Stomach smooth muscle (tissue), 2 donors: ENCODE results near the gene CUL2.

ENCODE experiments used
- H3K27ac ChIP-seq: one replicate; pipeline ENCODE4 v1.7.0; 2013; ENCODE audit warnings: mild to moderate bottlenecking, low read length, inconsistent platforms
- H3K27me3 ChIP-seq, 2 donors: one replicate each; pipeline ENCODE4 v1.7.0; 2013; ENCODE audit warnings: low read length in 2 of 2; ENCODE audit not compliant: insufficient read depth in 2 of 2, control insufficient read depth in 1 of 2
- H3K36me3 ChIP-seq, 2 donors: one replicate each; pipeline ENCODE4 v1.7.0; 2013; ENCODE audit warnings: low read length in 2 of 2; ENCODE audit not compliant: control insufficient read depth in 2 of 2, insufficient read depth in 2 of 2
- H3K4me1 ChIP-seq: one replicate; pipeline ENCODE4 v1.7.0; 2013; ENCODE audit warnings: low read length; ENCODE audit not compliant: control insufficient read depth, insufficient read depth
- H3K4me3 ChIP-seq, 2 donors: one replicate each; pipeline ENCODE4 v1.7.0; 2013; ENCODE audit warnings: low read length in 2 of 2
- H3K9ac ChIP-seq, 2 donors: one replicate each; pipeline ENCODE4 v1.7.0; 2013; ENCODE audit warnings: low read length in 2 of 2, mild to moderate bottlenecking in 1 of 2
- H3K9me3 ChIP-seq, 2 donors: one replicate each; pipeline ENCODE4 v1.7.0; 2013; ENCODE audit warnings: low read length in 2 of 2; ENCODE audit not compliant: control insufficient read depth in 2 of 2
- donor health status: healthy.
- donor health status: Pancreatic carcinoma.

The CUL2 gene

GRCh38 chr10:34966451-34966850 lies 123.7 kb downstream of the CUL2 start:
- no peaks in the 10 kb centered on the region for H3K36me3 ChIP-seq
- H3K27me3 ChIP-seq: no peaks in the 10 kb centered on the region
- no peak overlapping the region for H3K27ac ChIP-seq
- H3K4me3 ChIP-seq: no peak overlapping the region
- H3K9me3 ChIP-seq: no peaks in the 10 kb centered on the region
- H3K4me1 ChIP-seq: peaks cover 6% of the 10 kb centered on the region
- no peak overlapping the region for H3K9ac ChIP-seq

DNA sequence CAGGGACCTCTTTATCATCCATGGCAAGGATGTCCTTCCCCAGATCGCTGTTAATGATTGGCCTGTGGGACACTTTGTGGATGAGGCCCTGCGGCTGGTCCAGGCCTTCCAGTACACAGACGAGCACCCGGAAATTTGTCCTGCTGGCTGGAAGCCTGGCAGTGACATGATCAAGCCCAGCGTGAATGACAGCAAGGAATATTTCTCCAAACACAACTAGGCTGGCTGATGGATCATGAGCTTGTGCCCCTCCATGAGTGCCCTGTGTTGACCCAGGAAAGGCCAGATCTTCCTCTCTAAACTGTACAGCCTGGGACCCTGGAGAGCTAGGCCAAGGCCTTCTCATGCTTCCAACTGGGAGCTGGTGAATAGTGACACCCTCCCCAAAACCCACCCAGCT lies 124.1 kb downstream of the CUL2 start:
- Histone ChIP-seq H3K27me3 (no peaks in the 10 kb centered on the region), H3K36me3 (no peaks in the 10 kb centered on the region), H3K4me1 (peaks cover 6% of the 10 kb centered on the region), H3K9ac (no peak overlapping the region), H3K27ac (no peak overlapping the region), H3K9me3 (no peaks in the 10 kb centered on the region), H3K4me3 (no peak overlapping the region)

DNA sequence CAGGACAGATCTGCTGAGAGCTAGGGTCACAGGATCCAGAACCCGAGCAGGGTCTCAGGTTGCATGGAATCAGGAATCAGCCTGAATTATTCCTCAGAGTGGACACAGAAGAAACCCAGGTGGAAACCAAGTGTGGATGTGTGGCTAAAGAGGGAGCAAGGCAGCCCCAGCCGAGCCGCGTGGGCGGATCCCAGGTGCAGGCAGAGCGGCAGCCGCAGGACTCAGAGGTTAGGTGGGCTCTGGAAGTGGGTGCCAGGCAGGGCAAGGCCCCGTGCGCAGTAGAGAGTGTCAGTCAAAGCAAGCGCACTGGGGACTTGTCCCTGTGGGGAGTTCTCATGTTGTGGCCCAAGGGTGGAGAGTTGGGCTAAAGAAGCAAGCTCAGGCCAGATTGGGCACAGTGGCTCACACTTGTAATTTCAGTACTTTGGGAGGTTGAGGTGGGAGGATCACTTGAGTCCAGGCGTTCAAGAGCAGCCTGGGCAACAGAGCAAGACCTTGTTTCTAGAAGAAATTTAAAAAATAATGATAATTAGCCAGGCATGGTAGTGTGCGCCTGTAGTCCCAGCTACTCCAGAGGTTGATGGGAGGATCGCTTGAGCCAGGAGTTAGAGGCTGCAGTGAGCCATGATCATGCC lies 125.9 kb downstream of the CUL2 start:
- Histone ChIP-seq H3K9ac (no peak overlapping the region), H3K27me3 (no peaks in the 10 kb centered on the region), H3K36me3 (no peaks in the 10 kb centered on the region), H3K4me3 (no peak overlapping the region), H3K4me1 (peaks cover 6% of the 10 kb centered on the region), H3K27ac (no peak overlapping the region), H3K9me3 (no peaks in the 10 kb centered on the region)

GRCh38 chr10:34962866-34963265 lies 127.3 kb downstream of the CUL2 start:
- Histone ChIP-seq H3K27me3 (no peaks in the 10 kb centered on the region), H3K9ac (no peak overlapping the region), H3K9me3 (no peaks in the 10 kb centered on the region), H3K27ac (no peak overlapping the region), H3K4me3 (no peak overlapping the region), H3K36me3 (no peaks in the 10 kb centered on the region), H3K4me1 (peaks cover 6% of the 10 kb centered on the region)

DNA sequence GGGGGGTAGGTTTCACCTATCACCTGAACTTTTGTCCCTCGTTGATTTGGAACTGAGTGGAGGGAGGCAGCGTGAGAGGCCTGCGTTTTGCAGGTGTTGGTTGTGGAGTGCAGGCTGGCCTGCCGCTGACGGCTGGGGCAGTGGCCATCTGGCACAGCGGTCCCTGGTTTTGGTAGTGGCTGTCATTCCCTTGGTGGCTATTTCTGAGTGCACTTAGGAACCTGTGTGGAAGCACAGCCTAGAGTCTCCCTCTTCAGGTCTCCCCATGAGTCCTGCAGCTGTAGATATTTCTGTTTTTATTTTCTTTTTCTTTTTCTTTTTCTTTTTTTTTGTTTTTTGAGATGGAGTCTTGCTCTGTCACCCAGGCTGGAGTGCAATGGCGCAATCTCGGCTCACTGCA lies 129.2 kb downstream of the CUL2 start:
- Histone ChIP-seq H3K4me3 (no peak overlapping the region), H3K9me3 (no peaks in the 10 kb centered on the region), H3K27ac (no peak overlapping the region), H3K36me3 (no peaks in the 10 kb centered on the region), H3K27me3 (no peaks in the 10 kb centered on the region), H3K9ac (no peak overlapping the region), H3K4me1 (no peaks in the 10 kb centered on the region)

DNA sequence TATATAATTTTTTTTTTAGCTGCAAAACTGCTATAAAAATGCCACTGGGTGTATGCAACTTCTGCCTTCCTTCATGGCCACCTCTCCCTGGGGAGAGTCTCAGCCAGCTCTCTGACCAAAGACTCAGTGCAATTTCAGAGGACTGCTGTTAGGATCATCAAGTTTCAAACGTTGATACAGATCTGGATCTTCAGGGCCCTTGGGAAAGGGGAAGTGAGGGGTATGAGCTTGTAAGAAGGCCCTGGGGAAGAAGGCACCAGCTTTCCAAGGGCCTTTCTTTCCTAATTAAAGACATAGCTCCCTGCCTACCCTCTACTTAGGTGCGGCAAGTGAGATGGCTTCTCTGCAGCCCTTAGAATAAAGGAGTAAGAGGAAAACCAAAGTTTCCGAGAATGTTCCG lies 130.4 kb downstream of the CUL2 start:
- no peak overlapping the region for H3K9ac ChIP-seq
- H3K27me3 ChIP-seq: no peaks in the 10 kb centered on the region
- no peaks in the 10 kb centered on the region for H3K9me3 ChIP-seq
- H3K36me3 ChIP-seq: no peaks in the 10 kb centered on the region
- H3K4me3 ChIP-seq: no peak overlapping the region
- no peaks in the 10 kb centered on the region for H3K4me1 ChIP-seq
- no peak overlapping the region for H3K27ac ChIP-seq

DNA sequence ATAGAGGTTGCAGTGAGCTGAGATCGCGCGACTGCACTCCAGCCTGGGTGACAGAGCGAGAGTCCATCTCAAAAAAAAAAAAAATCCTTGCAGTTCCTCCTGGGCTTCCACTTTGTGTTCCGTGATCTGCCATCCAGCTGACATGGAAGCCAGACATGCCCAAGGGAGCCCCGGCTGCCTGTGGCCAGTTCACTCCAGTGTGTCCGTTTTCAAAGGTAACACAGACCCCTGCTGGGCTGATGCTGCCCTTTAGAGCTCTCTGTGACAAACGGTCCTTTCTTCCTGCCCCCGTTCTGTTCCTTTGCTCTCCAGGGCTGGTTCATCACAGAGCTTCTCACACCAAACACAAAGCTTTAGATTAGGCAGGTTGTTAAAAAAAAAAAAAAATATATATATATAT lies 130.8 kb downstream of the CUL2 start:
- no peaks in the 10 kb centered on the region for H3K36me3 ChIP-seq
- H3K27me3 ChIP-seq: no peaks in the 10 kb centered on the region
- no peak overlapping the region for H3K9ac ChIP-seq
- H3K4me1 ChIP-seq: no peaks in the 10 kb centered on the region
- no peaks in the 10 kb centered on the region for H3K9me3 ChIP-seq
- no peak overlapping the region for H3K27ac ChIP-seq
- H3K4me3 ChIP-seq: no peak overlapping the region
